Adrenal gland (tissue), 5 donors: ENCODE data around the gene CRIP3.

ENCODE experiments used
- CTCF ChIP-seq, 6 experiments: fragments of 450-650 bp in 4 of 6; fragments of 200-600 bp in 2 of 6; sonication (generic) in 1 of 6; IDR thresholded peaks; 1 replicate in 5 of 6; 2 replicates in 1 of 6; pipeline versions ENCODE4 v1.5.1 to v1.8.0; 2016 to 2021; ENCODE audit warnings: antibody characterized with exemption in 6 of 6, mild to moderate bottlenecking in 2 of 6, moderate library complexity in 1 of 6
- POLR2A ChIP-seq, 2 donors: fragments of 450-650 bp; IDR thresholded peaks; one replicate each; pipeline ENCODE4 v1.6.1; 2017; ENCODE audit warnings: antibody characterized with exemption in 2 of 2, mild to moderate bottlenecking in 2 of 2, moderate library complexity in 1 of 2
- donor health status: DM: no; HTN: no; CAD: no.

GRCh38 chr6:43283514-43283901, 25.1 kb downstream of the CRIP3 start:
- TF ChIP-seq CTCF (IDR thresholded peaks at IDR 0.05) (no peak), POLR2A (IDR thresholded peaks at IDR 0.05) (no peak)
